GM10266 (cell line): ENCODE data around the gene RALGAPA2.

Experiments used
- DNase-seq: peaks from one replicate; pipeline ENCODE4 v3.0.0; 2012; ENCODE audit errors: extremely low spot score
- TF ChIP-seq, protein P1 (sequence below): IDR thresholded peaks from 2 replicates; pipeline ENCODE4 v1.5.1; 2012; ENCODE audit warnings: mild to moderate bottlenecking, low read depth; ENCODE audit not compliant: control insufficient read depth, insufficient read depth; ENCODE audit errors: missing control alignments

RALGAPA2 gene

DNA sequence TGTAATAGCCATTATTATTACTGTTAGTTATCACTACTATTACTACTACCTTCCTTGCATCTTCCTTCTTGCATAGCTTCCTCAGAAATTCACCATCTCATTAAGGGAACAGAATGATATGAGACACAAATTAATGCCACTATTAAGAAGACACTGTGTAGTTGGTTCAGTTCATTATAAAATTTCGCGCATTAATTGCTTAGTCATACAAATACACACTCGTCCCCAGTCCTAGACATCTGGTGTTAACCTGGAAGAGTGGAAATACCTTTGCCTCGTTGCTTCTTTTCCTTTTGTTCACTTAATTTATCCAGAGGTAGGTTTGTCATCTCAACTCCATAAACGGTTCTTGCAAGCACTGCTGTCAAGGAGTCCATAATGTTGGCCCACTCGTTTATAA lies 107.5 kb downstream of the RALGAPA2 start:
- TF ChIP-seq, protein P1, sequence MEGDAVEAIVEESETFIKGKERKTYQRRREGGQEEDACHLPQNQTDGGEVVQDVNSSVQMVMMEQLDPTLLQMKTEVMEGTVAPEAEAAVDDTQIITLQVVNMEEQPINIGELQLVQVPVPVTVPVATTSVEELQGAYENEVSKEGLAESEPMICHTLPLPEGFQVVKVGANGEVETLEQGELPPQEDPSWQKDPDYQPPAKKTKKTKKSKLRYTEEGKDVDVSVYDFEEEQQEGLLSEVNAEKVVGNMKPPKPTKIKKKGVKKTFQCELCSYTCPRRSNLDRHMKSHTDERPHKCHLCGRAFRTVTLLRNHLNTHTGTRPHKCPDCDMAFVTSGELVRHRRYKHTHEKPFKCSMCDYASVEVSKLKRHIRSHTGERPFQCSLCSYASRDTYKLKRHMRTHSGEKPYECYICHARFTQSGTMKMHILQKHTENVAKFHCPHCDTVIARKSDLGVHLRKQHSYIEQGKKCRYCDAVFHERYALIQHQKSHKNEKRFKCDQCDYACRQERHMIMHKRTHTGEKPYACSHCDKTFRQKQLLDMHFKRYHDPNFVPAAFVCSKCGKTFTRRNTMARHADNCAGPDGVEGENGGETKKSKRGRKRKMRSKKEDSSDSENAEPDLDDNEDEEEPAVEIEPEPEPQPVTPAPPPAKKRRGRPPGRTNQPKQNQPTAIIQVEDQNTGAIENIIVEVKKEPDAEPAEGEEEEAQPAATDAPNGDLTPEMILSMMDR, result no peak
- DNase-seq, result no peak

DNA sequence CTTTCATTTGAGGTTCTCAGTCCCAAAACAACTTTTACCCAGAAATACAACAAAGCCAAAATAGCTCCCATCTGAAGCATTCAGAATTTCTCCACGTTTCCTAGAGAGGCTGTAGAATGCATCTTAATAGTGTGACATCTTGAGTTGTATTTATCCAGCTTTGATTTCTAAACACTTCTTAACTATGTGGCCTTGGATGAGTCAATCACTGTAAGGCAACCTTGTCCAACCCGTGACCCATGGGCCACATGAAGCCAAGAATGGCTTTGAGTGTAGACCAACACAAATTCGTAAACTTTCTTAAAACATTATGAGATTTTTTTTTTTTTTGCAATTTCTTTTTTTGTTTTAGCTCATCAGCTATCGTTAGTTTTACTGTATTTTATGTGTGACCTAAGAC lies 108.1 kb downstream of the RALGAPA2 start:
- no peak for DNase-seq
- TF ChIP-seq, protein P1, result no peak

DNA sequence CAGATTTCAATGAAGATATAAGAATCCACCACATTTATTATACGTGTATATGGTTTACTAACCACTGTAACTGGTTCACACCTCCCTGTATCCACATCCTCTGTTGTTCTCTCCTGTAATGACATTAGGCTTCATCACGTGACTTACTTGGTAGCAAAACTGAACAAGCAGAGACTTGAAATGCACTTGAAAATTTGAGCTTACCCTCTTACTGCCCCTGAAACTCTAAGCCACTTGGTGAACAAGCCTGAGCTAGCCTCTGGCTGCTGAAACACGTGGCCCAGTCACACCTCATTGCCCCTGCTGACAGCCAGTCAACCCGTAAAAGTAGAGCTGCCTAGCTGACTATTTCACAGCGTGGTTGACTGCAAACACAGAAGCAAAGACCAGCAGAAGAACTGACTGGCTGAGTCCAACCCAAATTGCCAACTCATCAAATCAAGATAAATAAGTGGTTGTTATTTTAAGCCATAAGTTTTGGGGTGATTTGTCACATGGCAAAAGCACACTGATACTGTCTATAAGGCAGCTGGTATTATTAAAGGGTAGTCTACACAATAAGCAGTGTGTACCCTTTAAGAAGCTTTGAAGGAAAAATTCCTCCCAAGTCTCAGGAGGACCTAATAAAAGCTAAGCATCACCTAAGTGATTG lies 109.0 kb downstream of the RALGAPA2 start:
- peak; percentile 67 for DNase-seq
- TF ChIP-seq, protein P1, result no peak

DNA sequence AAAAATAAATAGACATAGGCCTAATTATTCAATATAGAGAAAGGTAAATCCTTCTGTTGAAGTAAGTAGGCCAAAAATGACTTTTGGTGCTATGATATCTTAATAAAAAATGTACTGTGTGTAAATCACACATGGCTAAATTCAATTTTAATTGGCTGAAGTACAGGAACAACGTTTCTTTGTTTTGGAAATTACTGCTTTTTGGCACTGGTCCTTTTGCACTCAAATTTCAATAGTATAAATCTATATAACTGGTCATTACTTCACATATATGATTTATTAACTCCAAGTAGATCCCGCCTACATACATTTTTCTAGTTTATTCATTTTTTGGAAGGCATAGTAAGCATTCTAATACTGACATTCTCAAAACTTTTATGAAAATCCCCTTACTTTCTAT lies 114.5 kb downstream of the RALGAPA2 start:
- DNase-seq, result no peak
- TF ChIP-seq, protein P1, result no peak

DNA sequence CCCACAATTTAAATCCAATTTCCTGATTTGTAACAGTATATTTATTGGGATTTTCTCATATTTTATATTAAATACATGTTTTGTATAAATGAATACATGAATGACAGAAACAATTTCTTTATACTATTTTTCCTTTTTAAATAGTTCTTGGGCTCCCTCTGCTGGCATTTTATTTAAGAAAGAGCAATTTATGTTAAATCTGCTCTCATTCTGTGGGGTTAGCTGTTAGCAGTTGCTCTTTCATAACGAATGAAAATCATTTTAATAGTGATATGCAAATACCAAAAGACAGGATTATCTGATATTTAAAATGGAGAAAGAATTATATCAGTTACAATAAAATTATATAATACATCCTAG lies 118.3 kb downstream of the RALGAPA2 start:
- no peak for DNase-seq
- TF ChIP-seq, protein P1, result peak; percentile 17

DNA sequence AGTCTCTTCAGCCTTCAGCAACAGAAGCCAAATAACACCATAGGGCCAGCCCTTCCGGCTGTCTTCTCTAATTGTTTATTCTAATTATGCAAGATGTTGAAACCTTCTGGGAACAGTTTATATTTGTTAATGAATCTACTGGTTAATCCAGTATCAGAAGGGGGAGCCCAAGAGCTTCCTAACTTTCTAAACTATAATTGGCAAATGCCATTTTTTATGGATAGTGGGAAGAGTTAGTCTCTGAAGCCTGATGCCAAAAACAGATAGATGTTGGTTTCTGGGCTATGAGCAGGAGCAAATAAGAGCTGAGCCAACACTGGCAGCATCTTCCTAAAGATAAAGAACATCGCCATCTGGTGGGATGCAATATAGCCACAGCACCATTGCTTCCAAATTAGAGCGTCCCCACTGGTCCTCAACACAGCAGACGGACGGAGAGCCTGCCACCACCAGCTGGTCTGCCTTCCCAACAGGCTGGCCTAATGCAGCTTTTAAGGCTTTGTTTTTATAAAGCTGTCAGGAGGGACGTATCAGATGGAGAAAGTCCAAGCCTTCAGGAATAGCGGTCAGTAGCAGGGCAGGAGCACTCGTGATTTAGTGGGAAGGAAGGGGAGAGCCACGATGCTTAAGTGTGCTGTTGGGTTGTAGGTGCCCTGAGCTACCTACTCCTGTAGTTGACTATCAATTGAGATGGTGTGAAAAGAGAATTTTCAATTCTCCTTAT lies 118.8 kb downstream of the RALGAPA2 start:
- peak; percentile 32 for DNase-seq
- TF ChIP-seq, protein P1, result peak; percentile 50

DNA sequence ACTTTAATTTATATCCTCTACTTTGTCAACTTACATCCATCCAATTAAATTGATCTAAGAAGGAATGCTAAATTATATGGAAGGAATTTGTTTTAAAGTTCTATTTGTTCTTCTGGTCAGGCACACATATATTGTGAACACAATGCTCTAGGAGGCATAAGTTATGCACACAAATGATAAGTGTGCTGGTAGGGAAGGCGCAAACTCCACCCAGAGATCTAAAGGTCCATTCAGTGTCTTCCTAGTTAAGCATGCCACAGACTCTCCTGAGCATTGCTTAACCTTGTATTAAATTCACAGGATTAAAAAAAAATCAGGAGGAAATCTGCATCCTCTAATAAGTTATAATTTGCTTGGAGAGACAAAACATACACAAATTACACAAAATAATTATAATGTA lies 127.3 kb downstream of the RALGAPA2 start:
- TF ChIP-seq, protein P1, result no peak
- no peak for DNase-seq
